GM12891 (cell line): Measurements from ENCODE around the gene NACA.

Experiments
- DNase-seq: peaks from one replicate; pipeline ENCODE4 v3.0.0; 2011; ENCODE audit warnings: low spot score; ENCODE audit not compliant: insufficient read length
- FAIRE-seq: peaks from 2 replicates; lab custom pipeline; 2011; peaks lifted over from hg19 to GRCh38; lab: Jason Lieb, UNC
- PAX5 ChIP-seq: IDR thresholded peaks from 2 replicates; pipeline ENCODE4 v1.6.1; 2011; ENCODE audit warnings: low read length, moderate library complexity, mild to moderate bottlenecking; ENCODE audit not compliant: insufficient read depth, severe bottlenecking
- POLR2A ChIP-seq: IDR thresholded peaks from 2 replicates; pipeline ENCODE4 v1.6.1; 2011; ENCODE audit warnings: low read depth, low read length, control low read depth
- POLR2AphosphoS5 ChIP-seq: IDR thresholded peaks from 2 replicates; pipeline ENCODE4 v1.6.1; 2011; ENCODE audit warnings: low read depth, low read length, control low read depth
- POU2F2 ChIP-seq: IDR thresholded peaks from 2 replicates; pipeline ENCODE4 v1.6.1; 2011; ENCODE audit warnings: low read depth, mild to moderate bottlenecking, control low read depth, low read length, moderate library complexity
- SPI1 ChIP-seq: IDR thresholded peaks from 2 replicates; pipeline ENCODE4 v1.6.1; 2011; ENCODE audit warnings: low read depth, low read length, control low read depth
- TAF1 ChIP-seq: IDR thresholded peaks from 2 replicates; pipeline ENCODE4 v1.6.1; 2011; ENCODE audit warnings: low read depth, low read length, control low read depth

NACA gene

DNA sequence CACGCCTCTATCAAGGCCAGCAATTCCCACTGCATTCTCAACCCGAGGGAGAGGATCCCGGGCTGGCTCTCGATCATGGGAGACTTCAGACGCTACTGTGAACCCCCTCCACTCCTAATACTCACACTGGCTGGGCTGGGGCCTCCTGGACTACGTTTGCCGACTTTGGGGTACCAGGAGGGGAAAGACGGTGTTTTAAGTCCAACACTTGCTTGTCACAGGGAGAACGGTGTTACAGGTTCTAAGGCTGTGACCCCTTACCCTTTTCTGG lies 463 bp downstream of the NACA start:
- no peak for DNase-seq
- TF ChIP-seq POLR2A (no peak), PAX5 (no peak), POU2F2 (no peak), SPI1 (no peak), TAF1 (no peak), POLR2AphosphoS5 (no peak)
- no peak for FAIRE-seq

DNA sequence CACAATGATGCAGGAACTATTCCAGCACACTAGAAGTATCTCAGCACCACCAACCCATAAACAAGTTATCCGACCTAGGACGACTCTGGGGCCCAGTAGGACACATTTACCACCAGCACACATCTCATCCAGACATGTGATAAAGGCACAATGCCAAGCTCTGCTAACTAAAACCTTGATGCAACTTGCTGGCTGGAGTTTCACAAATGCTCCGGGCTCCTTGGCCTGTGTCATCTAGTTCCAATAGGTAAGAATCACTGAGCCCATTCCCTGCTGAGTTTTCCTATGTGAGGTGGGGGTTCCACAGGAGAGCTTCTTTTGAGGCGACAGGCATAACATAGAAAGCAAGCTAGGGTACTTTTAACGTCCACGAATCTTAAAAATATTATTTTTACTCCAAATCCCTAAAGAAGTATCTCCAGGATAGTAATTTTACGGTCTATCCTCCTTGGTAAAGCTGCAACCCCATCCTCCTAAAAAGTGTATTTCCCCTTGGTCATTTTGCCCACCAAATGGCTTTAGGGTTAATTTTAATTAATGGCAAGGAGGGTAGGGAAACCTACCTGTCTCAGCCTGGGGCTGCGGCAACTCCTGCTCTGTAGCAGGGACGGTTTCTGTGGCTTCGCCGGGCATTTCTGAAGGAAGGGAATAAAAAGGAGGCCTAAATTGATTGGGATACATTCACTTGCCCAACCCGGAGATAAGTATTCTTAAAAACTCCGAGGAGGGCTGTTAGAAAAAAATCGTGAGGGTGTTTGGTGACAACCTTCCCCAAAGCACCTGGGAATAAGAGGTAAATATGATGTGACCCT lies 1.0 kb downstream of the NACA start:
- DNase-seq = no peak
- FAIRE-seq = no peak
- TF ChIP-seq POU2F2 = no peak
- no peak for TF ChIP-seq SPI1
- TF ChIP-seq POLR2AphosphoS5 = no peak; the same call in 1 of the 2 replicates
- no peak for TF ChIP-seq PAX5
- TF ChIP-seq TAF1 = no peak
- no peak for TF ChIP-seq POLR2A

DNA sequence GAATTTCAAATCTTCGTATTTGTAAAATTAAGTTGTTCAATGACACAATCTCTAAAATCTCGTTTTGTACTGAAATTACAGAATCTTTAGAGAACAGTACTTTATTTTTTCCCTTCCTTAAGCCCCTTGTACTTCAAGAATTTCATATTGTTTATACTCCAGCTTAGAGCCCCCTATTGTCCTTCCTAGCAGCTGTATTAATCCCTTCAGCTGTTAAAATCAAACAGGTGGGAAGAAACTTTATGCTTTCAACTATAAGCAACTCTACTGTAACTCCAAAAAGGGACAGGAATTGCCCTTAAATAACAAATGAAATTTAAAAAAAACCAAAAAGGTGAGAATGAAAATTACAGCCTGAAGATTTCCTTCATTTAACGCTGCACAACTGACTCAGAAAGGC lies 1.7 kb downstream of the NACA start:
- no peak for TF ChIP-seq PAX5
- no peak for TF ChIP-seq TAF1
- TF ChIP-seq POLR2AphosphoS5 = no peak
- TF ChIP-seq SPI1 = no peak
- TF ChIP-seq POLR2A = no peak
- TF ChIP-seq POU2F2 = no peak
- DNase-seq = no peak
- no peak for FAIRE-seq

DNA sequence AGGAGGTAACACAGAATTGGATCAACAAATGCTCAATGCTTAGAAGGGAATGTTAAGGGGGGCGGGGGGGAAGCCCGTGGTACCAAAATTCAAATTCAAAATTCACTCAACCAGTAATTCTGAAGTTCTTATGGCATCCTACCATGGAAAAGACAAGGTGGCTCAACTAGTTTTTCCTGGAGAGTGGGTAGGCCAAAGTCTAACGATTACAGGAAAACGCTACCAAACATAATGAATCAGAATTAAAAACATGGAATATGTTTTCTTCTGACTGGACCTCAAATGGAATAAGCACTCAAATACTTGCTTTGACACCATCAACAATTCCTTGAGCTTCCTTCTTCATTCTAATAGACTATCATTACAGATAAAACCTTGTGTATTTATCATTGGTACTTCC lies 2.3 kb downstream of the NACA start:
- no peak for FAIRE-seq
- no peak for TF ChIP-seq TAF1
- no peak; the same call in 1 of the 2 replicates for TF ChIP-seq POLR2AphosphoS5
- TF ChIP-seq POLR2A = peak; percentile 29; the same call in 1 of the 2 replicates
- TF ChIP-seq POU2F2 = no peak
- DNase-seq = no peak

DNA sequence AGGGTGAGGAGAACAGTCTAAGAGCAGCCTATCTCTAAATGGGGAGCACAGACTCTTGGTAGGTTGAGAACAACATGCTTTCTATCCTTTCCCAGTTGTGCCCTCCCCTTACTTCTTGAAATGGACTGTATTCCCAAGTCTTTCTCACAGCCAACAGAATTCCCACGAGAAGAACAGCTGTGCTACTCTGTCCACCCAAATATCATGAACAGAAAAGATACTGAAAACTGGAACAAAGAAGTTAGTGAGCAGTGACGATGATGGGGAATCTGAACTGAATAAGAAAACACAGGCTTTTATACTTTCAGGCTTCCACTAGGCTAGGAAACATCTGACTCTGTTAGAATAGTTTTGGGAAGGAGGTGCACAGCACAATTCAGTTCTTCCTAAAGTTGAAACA lies 3.4 kb downstream of the NACA start:
- DNase-seq = no peak
- no peak for FAIRE-seq
- no peak for TF ChIP-seq POLR2AphosphoS5
- TF ChIP-seq SPI1 = no peak
- TF ChIP-seq POLR2A = no peak
- TF ChIP-seq TAF1 = no peak
- TF ChIP-seq PAX5 = no peak
- no peak for TF ChIP-seq POU2F2

DNA sequence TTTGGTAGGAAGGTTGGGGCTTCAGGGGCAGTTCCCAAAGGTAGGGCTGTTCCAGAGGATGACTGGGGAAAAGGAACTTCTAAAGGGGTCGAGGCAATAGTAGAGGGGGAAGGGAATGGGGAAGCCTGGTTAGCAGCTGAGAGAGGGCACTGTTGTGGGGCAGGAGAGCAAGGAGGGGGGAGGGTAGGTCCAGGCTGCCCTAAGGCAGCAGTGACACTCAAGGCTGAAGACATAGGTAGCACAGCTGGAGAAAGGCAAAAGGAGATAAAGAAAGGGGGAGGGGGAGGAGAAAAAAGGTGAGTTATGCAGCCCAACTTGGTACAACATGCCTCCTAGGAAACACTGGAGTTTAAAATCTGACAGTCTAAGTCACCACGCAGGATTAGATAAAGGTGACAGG lies 3.9 kb downstream of the NACA start:
- TF ChIP-seq SPI1 = no peak
- TF ChIP-seq POLR2A = 0 out of 2 replicates have a peak, but pooled peaks have one; percentile 16
- TF ChIP-seq POLR2AphosphoS5 = no peak
- no peak for TF ChIP-seq POU2F2
- no peak for TF ChIP-seq TAF1
- TF ChIP-seq PAX5 = no peak
- DNase-seq (no peak), FAIRE-seq (no peak)

DNA sequence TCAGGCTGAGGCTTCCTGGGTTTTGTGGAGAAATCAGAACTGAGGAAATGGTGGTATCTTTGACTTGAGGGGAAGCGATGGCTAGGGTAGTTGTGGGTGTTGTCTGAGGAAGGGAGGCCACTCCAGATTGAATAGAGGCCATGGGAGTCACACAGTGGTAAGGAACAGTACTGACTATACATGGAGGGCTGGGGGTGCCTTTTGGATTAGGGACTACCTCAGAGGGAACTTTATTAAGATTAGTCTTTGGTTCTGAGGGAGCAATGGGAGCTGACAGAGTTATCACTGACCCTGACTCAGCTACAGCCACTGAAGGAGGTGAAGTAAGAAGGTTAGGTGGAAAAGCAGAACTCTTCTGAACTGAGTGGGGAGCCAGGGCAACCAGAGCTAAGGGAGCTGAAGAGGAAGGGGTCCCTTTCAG lies 4.4 kb downstream of the NACA start:
- DNase-seq = no peak
- TF ChIP-seq POLR2A = no peak
- no peak for TF ChIP-seq POU2F2
- no peak for TF ChIP-seq PAX5
- TF ChIP-seq POLR2AphosphoS5 = no peak
- no peak for TF ChIP-seq TAF1
- TF ChIP-seq SPI1 = no peak
- no peak for FAIRE-seq

DNA sequence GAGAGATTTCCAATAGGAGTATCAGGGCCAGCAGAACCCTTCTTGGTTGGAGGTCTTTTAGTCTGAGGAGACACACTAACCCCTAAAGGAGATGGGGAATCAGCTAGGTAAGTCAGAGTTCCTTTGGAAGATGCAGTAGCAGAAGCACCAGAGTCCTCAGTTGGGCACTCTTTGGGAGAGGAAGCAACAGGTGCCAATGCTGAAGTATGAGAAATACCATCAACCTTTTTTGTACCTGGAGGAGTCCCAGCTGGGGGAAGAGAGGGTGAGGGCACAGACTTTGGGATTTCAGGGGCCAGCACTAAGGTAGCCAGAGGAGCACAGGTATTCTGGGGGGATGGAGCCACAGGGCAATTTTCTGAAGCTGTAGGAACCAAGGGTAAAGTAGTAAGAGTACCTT lies 6.0 kb downstream of the NACA start:
- TF ChIP-seq POLR2AphosphoS5 (no peak), SPI1 (no peak), POU2F2 (no peak)
- FAIRE-seq (no peak), DNase-seq (no peak)

DNA sequence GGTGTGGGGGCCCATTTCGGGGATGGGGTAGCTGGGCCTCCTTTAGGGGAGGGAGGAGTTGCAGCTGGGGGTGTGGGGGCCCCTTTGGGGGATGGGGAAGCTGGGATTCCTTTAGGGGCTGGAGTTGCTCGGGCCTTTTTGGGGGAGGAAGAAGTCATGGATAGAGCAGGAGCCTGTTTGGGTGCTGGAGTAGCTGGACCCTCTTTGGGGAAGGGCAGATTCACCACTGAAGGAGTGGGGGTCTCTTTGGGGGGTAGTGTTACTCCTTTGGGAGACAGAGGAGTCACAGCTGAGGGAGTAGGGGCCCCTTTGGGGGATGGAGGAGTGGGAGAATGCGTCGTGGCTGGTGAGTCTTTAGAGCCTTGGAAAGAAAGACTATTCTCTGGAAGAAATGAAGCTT lies 6.5 kb downstream of the NACA start:
- TF ChIP-seq SPI1 = no peak
- TF ChIP-seq PAX5 = no peak
- TF ChIP-seq POLR2A = no peak
- no peak for TF ChIP-seq TAF1
- TF ChIP-seq POU2F2 = no peak
- no peak for TF ChIP-seq POLR2AphosphoS5
- no peak for FAIRE-seq
- DNase-seq = no peak

DNA sequence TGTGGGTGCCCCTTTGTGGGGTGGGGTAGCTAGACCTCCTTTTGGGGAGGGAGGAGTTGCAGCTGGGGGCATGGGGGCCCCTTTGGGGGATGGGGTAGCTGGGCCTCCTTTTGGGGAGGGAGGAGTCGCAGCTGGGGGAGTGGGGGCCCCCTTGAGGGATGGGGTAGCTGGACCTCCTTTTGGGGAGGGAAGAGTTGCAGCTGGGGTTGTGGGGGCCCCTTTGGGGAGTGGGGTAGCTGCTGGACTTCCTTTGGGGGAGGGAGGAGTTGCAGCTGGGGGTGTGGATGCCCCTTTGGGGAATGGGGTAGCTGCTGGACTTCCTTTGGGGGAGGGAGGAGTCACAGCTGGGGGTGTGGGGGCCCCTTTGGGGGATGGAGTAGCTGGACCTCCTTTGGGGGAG lies 7.0 kb downstream of the NACA start:
- FAIRE-seq (no peak), DNase-seq (no peak)
- TF ChIP-seq TAF1 (no peak), POU2F2 (no peak), POLR2A (no peak), POLR2AphosphoS5 (no peak), SPI1 (no peak), PAX5 (no peak)
